ENCODE data around the gene GRIA4.

GRIA4 gene

DNA sequence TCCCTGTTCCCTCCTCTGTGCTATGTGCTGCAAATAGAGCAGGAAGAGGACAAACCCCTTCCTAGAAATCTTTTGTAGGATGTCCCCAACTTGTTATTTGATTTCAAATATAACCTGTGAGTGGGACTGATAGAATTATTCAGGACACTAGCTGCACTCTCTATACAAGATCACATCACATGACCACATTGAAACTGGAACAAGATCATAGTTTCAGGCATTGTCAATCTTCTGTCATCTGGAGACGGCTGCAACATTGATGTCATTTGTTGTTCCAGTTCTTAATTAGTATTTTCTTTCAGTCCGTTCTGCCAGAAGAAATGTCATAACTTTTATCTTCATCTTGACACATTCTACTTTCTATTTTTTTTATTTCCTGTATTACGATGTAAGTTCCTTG lies 89.3 kb downstream of the GRIA4 start:
- no peak overlapping the region for H3K4me3 ChIP-seq (replicated peaks; ENCODE audit: insufficient read depth, low read length)
- no peak for TF ChIP-seq POLR2AphosphoS5 (IDR thresholded peaks at IDR 0.05; ENCODE audit: low read depth)
- TF ChIP-seq, protein P1, sequence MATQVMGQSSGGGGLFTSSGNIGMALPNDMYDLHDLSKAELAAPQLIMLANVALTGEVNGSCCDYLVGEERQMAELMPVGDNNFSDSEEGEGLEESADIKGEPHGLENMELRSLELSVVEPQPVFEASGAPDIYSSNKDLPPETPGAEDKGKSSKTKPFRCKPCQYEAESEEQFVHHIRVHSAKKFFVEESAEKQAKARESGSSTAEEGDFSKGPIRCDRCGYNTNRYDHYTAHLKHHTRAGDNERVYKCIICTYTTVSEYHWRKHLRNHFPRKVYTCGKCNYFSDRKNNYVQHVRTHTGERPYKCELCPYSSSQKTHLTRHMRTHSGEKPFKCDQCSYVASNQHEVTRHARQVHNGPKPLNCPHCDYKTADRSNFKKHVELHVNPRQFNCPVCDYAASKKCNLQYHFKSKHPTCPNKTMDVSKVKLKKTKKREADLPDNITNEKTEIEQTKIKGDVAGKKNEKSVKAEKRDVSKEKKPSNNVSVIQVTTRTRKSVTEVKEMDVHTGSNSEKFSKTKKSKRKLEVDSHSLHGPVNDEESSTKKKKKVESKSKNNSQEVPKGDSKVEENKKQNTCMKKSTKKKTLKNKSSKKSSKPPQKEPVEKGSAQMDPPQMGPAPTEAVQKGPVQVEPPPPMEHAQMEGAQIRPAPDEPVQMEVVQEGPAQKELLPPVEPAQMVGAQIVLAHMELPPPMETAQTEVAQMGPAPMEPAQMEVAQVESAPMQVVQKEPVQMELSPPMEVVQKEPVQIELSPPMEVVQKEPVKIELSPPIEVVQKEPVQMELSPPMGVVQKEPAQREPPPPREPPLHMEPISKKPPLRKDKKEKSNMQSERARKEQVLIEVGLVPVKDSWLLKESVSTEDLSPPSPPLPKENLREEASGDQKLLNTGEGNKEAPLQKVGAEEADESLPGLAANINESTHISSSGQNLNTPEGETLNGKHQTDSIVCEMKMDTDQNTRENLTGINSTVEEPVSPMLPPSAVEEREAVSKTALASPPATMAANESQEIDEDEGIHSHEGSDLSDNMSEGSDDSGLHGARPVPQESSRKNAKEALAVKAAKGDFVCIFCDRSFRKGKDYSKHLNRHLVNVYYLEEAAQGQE (IDR thresholded peaks at IDR 0.05; ENCODE audit: insufficient replicate concordance, low read depth) = no peak
- TF ChIP-seq, protein P2, sequence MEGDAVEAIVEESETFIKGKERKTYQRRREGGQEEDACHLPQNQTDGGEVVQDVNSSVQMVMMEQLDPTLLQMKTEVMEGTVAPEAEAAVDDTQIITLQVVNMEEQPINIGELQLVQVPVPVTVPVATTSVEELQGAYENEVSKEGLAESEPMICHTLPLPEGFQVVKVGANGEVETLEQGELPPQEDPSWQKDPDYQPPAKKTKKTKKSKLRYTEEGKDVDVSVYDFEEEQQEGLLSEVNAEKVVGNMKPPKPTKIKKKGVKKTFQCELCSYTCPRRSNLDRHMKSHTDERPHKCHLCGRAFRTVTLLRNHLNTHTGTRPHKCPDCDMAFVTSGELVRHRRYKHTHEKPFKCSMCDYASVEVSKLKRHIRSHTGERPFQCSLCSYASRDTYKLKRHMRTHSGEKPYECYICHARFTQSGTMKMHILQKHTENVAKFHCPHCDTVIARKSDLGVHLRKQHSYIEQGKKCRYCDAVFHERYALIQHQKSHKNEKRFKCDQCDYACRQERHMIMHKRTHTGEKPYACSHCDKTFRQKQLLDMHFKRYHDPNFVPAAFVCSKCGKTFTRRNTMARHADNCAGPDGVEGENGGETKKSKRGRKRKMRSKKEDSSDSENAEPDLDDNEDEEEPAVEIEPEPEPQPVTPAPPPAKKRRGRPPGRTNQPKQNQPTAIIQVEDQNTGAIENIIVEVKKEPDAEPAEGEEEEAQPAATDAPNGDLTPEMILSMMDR (IDR thresholded peaks at IDR 0.05; ENCODE audit: insufficient read depth, low read length) = no peak
- no peak for TF ChIP-seq GABPA (IDR thresholded peaks at IDR 0.05; ENCODE audit: low read depth)
- no peak for TF ChIP-seq SPI1 (IDR thresholded peaks at IDR 0.05; ENCODE audit: borderline replicate concordance, low read depth)
- no peak overlapping the region for H3K27ac ChIP-seq (replicated peaks)
- DNase-seq (ENCODE audit: low read depth in 1 of 2, low spot score in 1 of 2) = no peak
- H3K27me3 ChIP-seq (ENCODE audit: insufficient read depth, poor library complexity, severe bottlenecking) = no peaks in the 10 kb centered on the region

DNA sequence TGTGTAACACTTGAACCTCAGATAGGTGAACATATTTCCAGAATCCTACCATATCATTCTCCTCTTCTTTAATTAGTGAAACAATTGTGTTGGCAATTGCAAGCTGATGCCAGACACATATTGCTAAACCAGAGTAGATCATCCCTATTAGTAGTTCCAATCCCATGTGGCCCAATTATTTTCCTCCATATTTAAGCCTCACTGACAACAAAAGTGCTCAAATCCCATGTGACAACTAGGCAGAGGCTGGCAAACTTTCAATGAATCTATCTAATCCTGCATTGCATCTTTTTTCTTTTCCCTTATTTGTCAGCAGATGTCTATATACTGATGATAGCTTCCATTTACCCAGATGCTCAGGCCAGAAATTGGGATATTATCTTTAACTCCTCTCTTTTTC lies 90.4 kb downstream of the GRIA4 start:
- Histone ChIP-seq H3K27me3 (ENCODE audit: insufficient read depth, poor library complexity, severe bottlenecking) (no peaks in the 10 kb centered on the region), H3K27ac (replicated peaks) (no peak overlapping the region), H3K4me3 (replicated peaks; ENCODE audit: insufficient read depth, low read length) (no peak overlapping the region)
- no peak for DNase-seq (ENCODE audit: low read depth in 1 of 2, low spot score in 1 of 2)
- TF ChIP-seq, protein P2 (IDR thresholded peaks at IDR 0.05; ENCODE audit: insufficient read depth, low read length) = no peak
- TF ChIP-seq POLR2AphosphoS5 (IDR thresholded peaks at IDR 0.05; ENCODE audit: low read depth) = no peak
- TF ChIP-seq, protein P1 (IDR thresholded peaks at IDR 0.05; ENCODE audit: insufficient replicate concordance, low read depth) = no peak
- no peak for TF ChIP-seq SPI1 (IDR thresholded peaks at IDR 0.05; ENCODE audit: borderline replicate concordance, low read depth)
- no peak for TF ChIP-seq GABPA (IDR thresholded peaks at IDR 0.05; ENCODE audit: low read depth)

DNA sequence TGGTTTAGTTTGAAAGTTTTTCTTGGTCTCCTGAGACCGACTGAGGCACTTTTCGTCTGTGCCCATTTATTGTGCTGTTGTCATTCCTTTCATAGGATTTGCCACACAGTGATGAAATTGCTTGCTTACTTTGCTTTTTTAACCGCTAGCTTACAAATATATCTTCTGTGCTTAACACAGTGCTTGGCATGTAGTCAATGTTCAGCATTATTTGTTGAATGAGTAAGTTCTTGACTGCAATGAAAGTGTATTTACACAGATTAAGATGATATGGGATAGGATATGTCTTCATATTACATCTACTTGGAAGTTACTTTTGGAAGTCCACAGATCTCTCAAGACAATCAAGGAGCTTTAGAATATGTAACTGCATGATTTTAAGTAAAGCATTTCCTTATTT lies 91.2 kb downstream of the GRIA4 start:
- Histone ChIP-seq H3K27me3 (ENCODE audit: insufficient read depth, poor library complexity, severe bottlenecking) (no peaks in the 10 kb centered on the region), H3K4me3 (replicated peaks; ENCODE audit: insufficient read depth, low read length) (no peak overlapping the region), H3K27ac (replicated peaks) (no peak overlapping the region)
- no peak for DNase-seq (ENCODE audit: low read depth in 1 of 2, low spot score in 1 of 2)
- TF ChIP-seq POLR2AphosphoS5 (IDR thresholded peaks at IDR 0.05; ENCODE audit: low read depth) = no peak

DNA sequence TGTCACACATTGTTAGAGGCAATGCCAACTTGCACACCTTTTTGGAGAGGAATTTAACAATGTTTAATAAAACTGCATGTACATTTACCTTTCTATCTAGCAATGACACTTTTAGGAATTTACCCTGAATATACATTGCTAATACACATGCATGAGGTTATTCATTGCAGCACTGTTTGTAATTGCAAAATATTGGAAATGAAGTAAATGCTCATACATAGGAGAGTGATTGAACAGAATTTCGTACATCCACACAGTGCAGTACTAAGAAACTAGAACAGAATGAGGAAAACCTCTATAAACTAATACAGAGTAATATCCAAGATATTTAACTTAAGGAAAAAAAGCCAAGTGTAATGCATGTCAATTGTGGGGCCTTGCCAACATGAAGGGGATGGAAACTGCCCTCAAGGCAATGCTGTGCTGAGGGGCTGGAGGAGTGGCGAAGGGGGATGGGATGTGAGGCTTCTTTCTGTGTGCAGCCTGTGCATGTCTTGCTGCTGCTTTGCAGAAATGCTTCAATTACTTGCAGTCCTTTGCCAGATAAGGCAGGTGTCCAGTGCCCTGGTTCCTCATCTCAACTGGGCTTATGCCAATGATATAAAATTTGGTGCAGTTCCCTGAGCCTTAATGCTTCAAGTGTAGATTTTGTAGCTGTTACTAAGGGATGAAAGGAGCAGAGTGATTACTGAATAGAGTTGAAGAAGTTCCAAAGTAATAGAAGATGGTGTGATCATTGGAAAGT lies 96.1 kb downstream of the GRIA4 start:
- DNase-seq (ENCODE audit: low read depth in 1 of 2, low spot score in 1 of 2) = no peak
- Histone ChIP-seq H3K27me3 (ENCODE audit: insufficient read depth, poor library complexity, severe bottlenecking) (no peaks in the 10 kb centered on the region), H3K27ac (replicated peaks) (no peak overlapping the region), H3K4me3 (replicated peaks; ENCODE audit: insufficient read depth, low read length) (no peak overlapping the region)
- TF ChIP-seq GABPA (IDR thresholded peaks at IDR 0.05; ENCODE audit: low read depth) (no peak), POLR2AphosphoS5 (IDR thresholded peaks at IDR 0.05; ENCODE audit: low read depth) (no peak), SPI1 (IDR thresholded peaks at IDR 0.05; ENCODE audit: borderline replicate concordance, low read depth) (no peak)
- TF ChIP-seq, protein P1 (IDR thresholded peaks at IDR 0.05; ENCODE audit: insufficient replicate concordance, low read depth) = no peak
- TF ChIP-seq, protein P2 (IDR thresholded peaks at IDR 0.05; ENCODE audit: insufficient read depth, low read length) = no peak

Data from HL-60 (cell line).